GM18499 (cell line): ENCODE measurements around the gene XCL2.
"Not testable (repeated sequence)": the region's sequence is repeated elsewhere in the genome, so short reads cannot be mapped to it uniquely, and the experiment has no call there.

ENCODE experiments used
- ATAC-seq: cut with Tn5 transposase; IDR thresholded peaks from one replicate; pipeline ENCODE4 v1.9.1; 2021; ENCODE audit warnings: moderate number of reproducible peaks; ENCODE audit not compliant: insufficient read depth, unreplicated experiment

The XCL2 gene

GRCh38 chr1:168561989-168562388, 18.2 kb upstream of the XCL2 start:
- no peak for ATAC-seq

- ATAC-seq = no peak
Observed at GRCh38 chr1:168560370-168560769, 16.6 kb upstream of the XCL2 start.

- ATAC-seq = no peak
Observed at GRCh38 chr1:168556647-168557046, 12.8 kb upstream of the XCL2 start.

GRCh38 chr1:168555508-168556046, 11.8 kb upstream of the XCL2 start:
- ATAC-seq = no peak

GRCh38 chr1:168554603-168555483, 11.0 kb upstream of the XCL2 start:
- ATAC-seq = no peak

GRCh38 chr1:168553680-168554553, 10.1 kb upstream of the XCL2 start:
- no peak for ATAC-seq

GRCh38 chr1:168552961-168553360, 9.2 kb upstream of the XCL2 start:
- ATAC-seq = no peak

- ATAC-seq = no peak
Observed at GRCh38 chr1:168551688-168552087, 7.9 kb upstream of the XCL2 start.

- ATAC-seq = no peak
Observed at GRCh38 chr1:168550971-168551370, 7.2 kb upstream of the XCL2 start.

GRCh38 chr1:168546553-168546895, 2.7 kb upstream of the XCL2 start:
- ATAC-seq = not testable (repeated sequence)

GRCh38 chr1:168545678-168546552, 2.1 kb upstream of the XCL2 start:
- ATAC-seq = not testable (repeated sequence)

GRCh38 chr1:168542978-168543377, 819 bp downstream of the XCL2 start:
- not testable (repeated sequence) for ATAC-seq

GRCh38 chr1:168540798-168541197, 3.0 kb downstream of the XCL2 start:
- not testable (repeated sequence) for ATAC-seq

GRCh38 chr1:168535536-168535935, 8.3 kb downstream of the XCL2 start:
- no peak for ATAC-seq

- no peak for ATAC-seq
Observed at GRCh38 chr1:168531615-168532345, 12.0 kb downstream of the XCL2 start.

GRCh38 chr1:168529518-168529917, 14.3 kb downstream of the XCL2 start:
- no peak for ATAC-seq

- ATAC-seq = no peak
Observed at GRCh38 chr1:168521401-168522000, 22.3 kb downstream of the XCL2 start.

GRCh38 chr1:168520832-168521231, 23.0 kb downstream of the XCL2 start:
- ATAC-seq = no peak
